IPS-11a (cell line): Measurements from ENCODE around the gene PDGFRB.

Source experiments
- H3K4me3 ChIP-seq: one replicate; pipeline ENCODE4 v1.5.1; 2013; ENCODE audit warnings: low read depth, low read length, control low read depth

PDGFRB gene

GRCh38 chr5:150147670-150148069, 8.0 kb downstream of the PDGFRB start:
- no peak overlapping the region for H3K4me3 ChIP-seq

GRCh38 chr5:150146862-150147601, 8.6 kb downstream of the PDGFRB start:
- no peak overlapping the region for H3K4me3 ChIP-seq

- H3K4me3 ChIP-seq, result no peak overlapping the region
These were observed 9.4 kb downstream of the PDGFRB start for GRCh38 chr5:150146235-150146634.

DNA sequence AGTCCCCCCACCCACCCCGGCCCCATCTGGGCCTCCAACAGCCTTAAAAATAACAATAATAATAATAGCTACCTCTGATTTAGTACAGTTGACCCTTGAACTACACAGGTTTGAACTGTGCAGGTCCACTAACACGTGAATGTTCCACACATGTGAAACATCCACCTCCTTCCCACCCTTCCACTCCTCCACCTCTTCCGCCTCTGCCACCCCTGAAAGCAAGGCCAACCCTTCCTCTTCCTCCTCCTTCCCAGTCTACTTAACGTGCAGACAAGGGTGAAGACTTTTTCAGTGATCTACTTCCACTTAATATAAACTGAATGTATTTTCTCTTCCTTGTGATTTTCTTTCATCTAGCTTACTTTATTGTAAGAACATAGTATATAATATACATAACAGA, 10.8 kb downstream of the PDGFRB start:
- no peak overlapping the region for H3K4me3 ChIP-seq

DNA sequence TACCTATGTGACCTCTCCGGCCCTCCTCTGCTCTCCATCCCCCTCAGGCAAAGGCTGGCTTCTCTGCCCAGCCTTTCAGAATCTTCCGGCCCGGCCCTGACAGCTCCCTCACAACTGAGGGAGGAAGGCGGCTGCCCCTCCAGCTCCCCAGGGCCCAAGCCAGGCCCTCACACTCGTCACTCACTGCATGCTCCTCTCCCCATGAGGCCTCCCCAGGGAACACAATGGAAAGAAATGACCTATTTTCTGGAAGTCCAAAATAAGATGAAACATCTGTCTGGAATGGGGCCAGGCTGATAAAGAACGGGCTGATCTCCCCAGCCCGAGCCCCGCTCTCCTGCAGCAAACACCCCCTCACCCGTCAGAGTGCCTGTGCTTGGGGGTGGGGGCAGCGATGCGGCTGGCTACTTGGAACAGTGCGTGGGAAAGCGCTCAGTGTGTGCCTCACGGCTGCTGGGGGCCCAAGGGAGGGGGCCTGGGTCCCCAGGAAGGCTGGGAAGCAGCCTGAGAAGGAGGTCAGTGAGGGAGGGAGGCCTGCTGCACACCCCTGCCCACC, 11.3 kb downstream of the PDGFRB start:
- no peak overlapping the region for H3K4me3 ChIP-seq

GRCh38 chr5:150143350-150144245, 12.0 kb downstream of the PDGFRB start:
- H3K4me3 ChIP-seq, result no peak overlapping the region

GRCh38 chr5:150142959-150143349, 12.7 kb downstream of the PDGFRB start:
- no peak overlapping the region for H3K4me3 ChIP-seq

DNA sequence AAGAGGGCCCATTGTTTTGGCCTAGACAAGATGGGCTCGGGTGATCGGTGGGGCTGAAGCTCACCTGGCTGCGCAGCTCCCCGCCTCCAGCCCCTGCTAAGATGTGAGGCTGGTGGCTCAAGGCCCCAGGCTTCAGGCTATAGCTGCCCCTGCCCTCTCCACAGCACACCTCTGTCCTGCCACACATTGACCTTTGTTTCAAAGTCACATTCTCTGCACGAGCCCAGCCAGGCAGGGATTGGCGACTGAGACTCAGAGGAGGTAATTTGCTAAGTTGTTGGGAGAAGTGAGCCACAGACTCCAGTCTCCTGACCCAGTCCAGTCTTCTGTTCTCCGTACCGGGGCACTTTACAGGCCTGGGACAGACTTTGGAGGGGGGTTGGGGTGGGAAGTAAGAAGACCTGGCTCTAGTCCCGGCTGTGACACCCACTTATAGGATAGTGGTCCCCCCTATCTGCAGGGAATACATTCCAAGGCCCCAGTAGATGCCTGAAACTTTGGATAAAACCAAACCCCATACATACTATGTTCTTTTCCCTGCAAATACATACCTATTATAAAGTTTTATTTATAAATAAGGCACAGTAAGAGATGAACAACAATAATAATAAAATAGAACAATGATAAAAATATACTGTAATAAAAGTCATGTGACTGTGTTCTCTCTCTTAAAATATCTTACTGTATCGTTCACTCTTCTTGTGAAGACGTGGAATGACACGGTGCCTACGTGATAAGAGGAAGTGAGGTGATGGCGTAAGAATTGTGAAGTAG, 13.3 kb downstream of the PDGFRB start:
- H3K4me3 ChIP-seq, result no peak overlapping the region

DNA sequence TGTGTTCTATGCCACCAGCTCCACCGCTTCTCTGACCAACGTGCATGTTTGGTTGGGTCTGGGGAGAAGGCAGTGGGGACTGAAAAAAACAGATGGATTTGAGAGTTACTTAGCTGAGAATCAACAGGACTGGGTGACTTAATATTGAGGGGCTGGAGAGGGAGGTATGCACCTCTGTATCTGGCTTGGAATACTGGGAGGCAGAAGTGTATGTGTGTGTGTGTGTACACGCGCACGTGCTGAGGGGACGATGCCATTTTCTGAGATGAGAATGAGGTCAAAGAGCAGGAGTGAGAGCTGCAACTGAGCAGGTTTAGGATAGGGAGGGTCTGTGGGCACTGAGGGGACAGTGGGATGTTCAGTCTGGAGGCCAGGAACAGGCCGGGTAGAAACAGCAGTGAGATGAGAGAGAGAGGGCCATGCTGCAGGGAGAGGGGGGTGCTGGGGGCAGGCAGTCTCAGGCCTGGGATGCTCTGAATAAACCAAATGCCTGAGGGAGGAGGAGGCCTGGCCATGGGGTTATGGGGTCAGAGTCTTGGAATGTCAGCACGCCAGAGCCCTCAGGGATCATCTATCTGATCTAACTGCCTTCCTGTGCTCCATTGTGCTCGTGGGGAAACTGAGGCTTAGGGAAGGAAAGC, 14.0 kb downstream of the PDGFRB start:
- H3K4me3 ChIP-seq, result no peak overlapping the region

DNA sequence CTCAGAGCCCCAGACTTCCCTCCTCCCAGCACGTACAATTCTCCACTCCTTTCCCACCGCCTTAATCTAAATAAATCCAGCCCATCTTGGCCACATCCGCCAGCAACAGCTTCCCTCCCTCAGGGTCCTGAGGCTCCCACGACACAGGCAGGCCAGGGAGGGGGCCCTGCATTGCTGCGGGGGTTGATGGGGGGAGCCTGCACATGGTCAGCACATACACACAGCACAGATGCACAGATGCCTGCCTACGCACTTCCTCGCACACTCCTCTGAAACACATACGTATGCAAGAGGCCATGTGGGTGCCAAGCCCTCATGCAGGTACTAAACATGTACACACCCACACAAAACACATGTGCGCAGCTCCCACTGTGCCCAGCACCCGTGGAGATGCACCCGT, 14.8 kb downstream of the PDGFRB start:
- H3K4me3 ChIP-seq, result no peak overlapping the region

DNA sequence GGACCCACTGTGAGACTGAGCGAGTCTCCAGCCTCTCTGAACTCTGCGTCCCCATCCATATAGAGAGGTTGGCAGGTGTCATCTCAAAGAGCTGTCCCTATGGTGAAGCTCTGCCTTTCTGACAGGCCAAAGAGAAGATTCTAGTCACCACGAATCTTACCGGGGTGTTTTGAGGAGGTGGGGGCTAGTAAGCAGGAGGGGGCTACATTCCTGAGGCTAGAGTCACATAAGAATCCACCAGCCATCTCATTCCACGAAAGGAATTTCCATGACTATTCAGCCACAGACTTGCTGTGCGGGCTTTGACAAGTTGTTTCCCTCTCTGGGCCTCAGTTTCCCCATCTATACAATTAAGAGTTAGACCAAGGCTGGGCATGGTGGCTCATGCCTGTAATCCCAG, 16.3 kb downstream of the PDGFRB start:
- H3K4me3 ChIP-seq, result no peak overlapping the region

- no peak overlapping the region for H3K4me3 ChIP-seq
These were observed 16.9 kb downstream of the PDGFRB start for GRCh38 chr5:150138551-150139265.

GRCh38 chr5:150137997-150138396, 17.6 kb downstream of the PDGFRB start:
- H3K4me3 ChIP-seq, result no peak overlapping the region

DNA sequence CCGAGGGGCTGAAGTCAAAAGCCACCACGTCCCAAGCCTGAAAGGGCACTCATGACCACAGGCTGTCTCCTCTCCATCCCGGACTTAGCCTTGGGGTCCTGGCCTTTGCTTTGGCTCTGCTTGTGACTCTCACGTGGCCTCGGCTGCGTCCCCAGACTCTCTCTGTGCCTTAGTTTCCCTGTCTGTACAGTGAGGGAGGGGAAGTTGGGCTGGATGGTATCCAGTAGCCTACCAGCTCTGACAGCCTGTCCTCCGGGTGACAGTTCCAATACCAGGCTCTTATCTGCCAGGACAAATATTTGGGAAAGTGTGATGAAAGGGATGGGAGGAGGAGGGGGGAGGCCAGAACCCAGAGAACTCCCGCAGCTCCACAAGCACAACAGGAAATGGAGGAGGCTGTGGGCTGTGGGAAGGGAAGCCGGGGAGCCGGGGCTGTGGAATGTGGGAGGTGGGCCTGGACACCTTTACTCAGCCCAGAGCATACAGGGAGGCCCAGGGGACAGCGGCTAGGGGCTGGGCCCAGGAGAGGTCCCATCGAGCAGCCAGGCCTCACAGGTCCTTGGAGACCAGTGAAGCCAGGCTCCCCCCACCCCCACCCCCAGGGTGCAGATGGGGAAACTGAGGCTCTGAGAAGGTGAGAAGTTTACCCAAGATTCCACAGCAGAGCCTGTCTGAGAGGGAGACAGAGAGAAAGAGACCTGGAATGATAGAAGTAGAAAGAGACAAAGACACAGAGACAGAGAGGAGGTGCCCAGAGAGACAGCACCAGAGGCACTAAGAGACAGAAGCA, 18.3 kb downstream of the PDGFRB start:
- H3K4me3 ChIP-seq, result no peak overlapping the region

DNA sequence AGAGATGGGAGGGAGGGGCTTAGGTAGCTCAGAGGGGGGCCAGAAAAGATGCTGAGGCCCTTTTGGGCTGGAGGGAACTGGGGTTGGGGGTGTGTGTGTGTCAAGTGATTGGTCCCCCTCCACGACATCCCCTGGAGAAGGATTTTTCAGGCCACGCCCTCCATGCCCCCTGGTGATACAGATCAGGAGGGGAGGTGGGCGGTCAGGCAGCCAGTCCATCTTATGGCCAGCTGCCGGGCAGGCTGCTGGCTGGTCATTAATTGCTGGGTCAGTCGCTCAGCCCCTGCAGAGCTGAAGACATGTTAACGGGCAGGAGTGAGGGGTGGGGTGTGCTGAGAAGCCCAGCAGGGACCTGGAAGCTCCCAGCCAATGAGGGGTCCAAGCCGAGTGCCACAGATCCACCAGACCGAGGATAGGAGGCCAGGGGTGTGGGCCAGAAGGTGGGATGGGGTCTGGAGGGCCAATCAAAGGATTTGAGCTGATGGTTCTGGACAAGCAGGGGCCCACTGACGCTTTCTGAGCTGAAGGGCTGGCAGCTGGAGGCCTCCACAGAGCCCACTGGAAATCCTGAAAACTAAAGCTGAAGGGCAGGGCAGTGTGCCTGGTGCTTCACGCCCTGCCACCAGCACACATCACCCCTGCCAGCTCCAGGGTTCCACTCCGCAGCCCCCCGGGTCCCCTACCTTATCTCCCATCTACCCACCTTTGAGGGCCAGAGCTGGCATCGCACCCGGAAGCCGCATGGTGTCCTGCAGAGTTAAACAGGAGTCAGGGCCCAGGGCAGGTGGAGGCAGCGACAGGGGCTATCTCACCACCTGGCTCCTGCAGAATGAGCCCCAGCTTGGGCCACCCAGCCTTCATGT, 19.1 kb downstream of the PDGFRB start:
- no peak overlapping the region for H3K4me3 ChIP-seq

- no peak overlapping the region for H3K4me3 ChIP-seq
These were observed 19.9 kb downstream of the PDGFRB start for GRCh38 chr5:150135557-150136304.

- no peak overlapping the region for H3K4me3 ChIP-seq
These were observed 21.5 kb downstream of the PDGFRB start for GRCh38 chr5:150134198-150134588.
